SIG-M5 (cell line): ENCODE measurements around the gene DYNC2LI1.

Experiments
- DNase-seq: peaks from one replicate; lab custom pipeline; 2025; lab: John Stamatoyannopoulos, UW

DYNC2LI1 gene

GRCh38 chr2:43818761-43819160 lies 44.9 kb downstream of the DYNC2LI1 start:
- DNase-seq, result no peak

GRCh38 chr2:43819491-43820163 lies 45.8 kb downstream of the DYNC2LI1 start:
- DNase-seq, result no peak

GRCh38 chr2:43822839-43823238 lies 49.0 kb downstream of the DYNC2LI1 start:
- no peak for DNase-seq

- no peak for DNase-seq
Measured at GRCh38 chr2:43823751-43824150, 49.9 kb downstream of the DYNC2LI1 start.

GRCh38 chr2:43824512-43824911 lies 50.7 kb downstream of the DYNC2LI1 start:
- DNase-seq, result no peak

- no peak for DNase-seq
Measured at GRCh38 chr2:43824951-43825493, 51.2 kb downstream of the DYNC2LI1 start.

GRCh38 chr2:43825841-43826240 lies 52.0 kb downstream of the DYNC2LI1 start:
- DNase-seq, result no peak

- no peak for DNase-seq
Measured at GRCh38 chr2:43826305-43827250, 52.7 kb downstream of the DYNC2LI1 start.

- no peak for DNase-seq
Measured at GRCh38 chr2:43831543-43832294, 57.9 kb downstream of the DYNC2LI1 start.

- DNase-seq, result no peak
Measured at GRCh38 chr2:43832457-43832856, 58.6 kb downstream of the DYNC2LI1 start.

- no peak for DNase-seq
Measured at GRCh38 chr2:43837033-43837432, 63.2 kb downstream of the DYNC2LI1 start.

GRCh38 chr2:43837831-43838559 lies 64.2 kb downstream of the DYNC2LI1 start:
- no peak for DNase-seq

- no peak for DNase-seq
Measured at GRCh38 chr2:43838560-43839267, 64.9 kb downstream of the DYNC2LI1 start, which contains the start of the genes ABCG5 and ABCG8. Gene ABCG5 (minus strand): TSS chr2:43838839. CDS start chr2:43838679, 160 bp downstream. Gene ABCG8 (plus strand): TSS chr2:43838971. CDS start chr2:43839054, 83 bp downstream.

GRCh38 chr2:43839776-43840564 lies 66.1 kb downstream of the DYNC2LI1 start:
- DNase-seq, result no peak

GRCh38 chr2:43840965-43841364 lies 67.1 kb downstream of the DYNC2LI1 start:
- no peak for DNase-seq

- no peak for DNase-seq
Measured at GRCh38 chr2:43841949-43842865, 68.4 kb downstream of the DYNC2LI1 start.

GRCh38 chr2:43842866-43843226 lies 69.0 kb downstream of the DYNC2LI1 start:
- no peak for DNase-seq

- DNase-seq, result no peak
Measured at GRCh38 chr2:43845181-43845580, 71.3 kb downstream of the DYNC2LI1 start.
